Stimulated activated CD8-positive, alpha-beta memory T cell treated with anti-CD3 and anti-CD28 coated beads, Interleukin-15, amount 100 ng/mL, for 48 hours (primary cell): Measurements from ENCODE around the gene SMS.

Experiments used
- DNase-seq, 2 donors: peaks; one replicate each; pipeline ENCODE4 v3.0.0-alpha.2; 2020; ENCODE audit warnings: low read depth in 2 of 2

Gene SMS

GRCh38 chrX:22037911-22038537 lies 97.5 kb downstream of the SMS start:
- DNase-seq = peak in 1 of 2 donors; percentile 26

- DNase-seq = no peak
These were observed 99.0 kb downstream of the SMS start for GRCh38 chrX:22039541-22039940.

GRCh38 chrX:22040184-22040583 lies 99.7 kb downstream of the SMS start:
- DNase-seq = no peak

GRCh38 chrX:22041907-22042530 lies 101.5 kb downstream of the SMS start:
- DNase-seq = no peak

- DNase-seq = no peak
These were observed 103.4 kb downstream of the SMS start for GRCh38 chrX:22043872-22044271.
